Colonic mucosa (tissue), 4 donors: Measurements from ENCODE around the gene SEC61A1. TPM values are rescaled to one million over a fixed set of nuclear protein-coding genes. Genes with fewer than 3 reads are reported as not detected.
A peak's percentile ranks its signal among the peaks of the same experiment; 100 is the strongest.

Experiments used
- DNase-seq: peaks from one replicate; pipeline ENCODE4 v3.0.0-alpha.2; 2020
- H3K27ac ChIP-seq: fragments of 200-600 bp; one replicate; pipeline ENCODE4 v1.8.0; 2021
- H3K27me3 ChIP-seq: fragments of 200-600 bp; one replicate; pipeline ENCODE4 v1.8.0; 2021
- H3K36me3 ChIP-seq: fragments of 200-600 bp; one replicate; pipeline ENCODE4 v1.8.0; 2021
- H3K4me1 ChIP-seq: fragments of 200-600 bp; one replicate; pipeline ENCODE4 v1.8.0; 2021; ENCODE audit warnings: mild to moderate bottlenecking
- H3K4me3 ChIP-seq: fragments of 200-600 bp; one replicate; pipeline ENCODE4 v1.8.0; 2021
- H3K9ac ChIP-seq, 2 donors: one replicate each; pipeline ENCODE4 v1.7.0; 2013; ENCODE audit warnings: control low read depth in 2 of 2, low read depth in 2 of 2, low read length in 2 of 2
- H3K9me3 ChIP-seq: fragments of 200-600 bp; one replicate; pipeline ENCODE4 v1.8.0; 2021
- intact Hi-C: fragments of 100-400 bp; cut with DNase I; formaldehyde crosslinking; loops from one replicate; pipeline ENCODE4 v1.14.1; 2022
- total RNA-seq, 2 donors: library from RNA; stranded (reverse); fragmentation: NEBNext Ultra II Directional in 1 of 2; extraction: Animal tissue kit (Norgen Biotek cat#: 25700) in 1 of 2; gene quantifications; one replicate each; pipeline ENCODE4 v1.2.1, GENCODE V29; 2021
- TF ChIP-seq, protein P1 (sequence below): fragments of 200-600 bp; IDR thresholded peaks from one replicate; pipeline ENCODE4 v1.8.0; 2022; ENCODE audit warnings: antibody characterized with exemption, mild to moderate bottlenecking
- donor health status: healthy.
- donor health status: DM: no; HTN: no; CAD: no.
- donor health status: DM: no; HTN: no; CAD: no.

Gene SEC61A1
- total RNA-seq: 100 to 1,000 TPM; 184 to 250 TPM

DNA sequence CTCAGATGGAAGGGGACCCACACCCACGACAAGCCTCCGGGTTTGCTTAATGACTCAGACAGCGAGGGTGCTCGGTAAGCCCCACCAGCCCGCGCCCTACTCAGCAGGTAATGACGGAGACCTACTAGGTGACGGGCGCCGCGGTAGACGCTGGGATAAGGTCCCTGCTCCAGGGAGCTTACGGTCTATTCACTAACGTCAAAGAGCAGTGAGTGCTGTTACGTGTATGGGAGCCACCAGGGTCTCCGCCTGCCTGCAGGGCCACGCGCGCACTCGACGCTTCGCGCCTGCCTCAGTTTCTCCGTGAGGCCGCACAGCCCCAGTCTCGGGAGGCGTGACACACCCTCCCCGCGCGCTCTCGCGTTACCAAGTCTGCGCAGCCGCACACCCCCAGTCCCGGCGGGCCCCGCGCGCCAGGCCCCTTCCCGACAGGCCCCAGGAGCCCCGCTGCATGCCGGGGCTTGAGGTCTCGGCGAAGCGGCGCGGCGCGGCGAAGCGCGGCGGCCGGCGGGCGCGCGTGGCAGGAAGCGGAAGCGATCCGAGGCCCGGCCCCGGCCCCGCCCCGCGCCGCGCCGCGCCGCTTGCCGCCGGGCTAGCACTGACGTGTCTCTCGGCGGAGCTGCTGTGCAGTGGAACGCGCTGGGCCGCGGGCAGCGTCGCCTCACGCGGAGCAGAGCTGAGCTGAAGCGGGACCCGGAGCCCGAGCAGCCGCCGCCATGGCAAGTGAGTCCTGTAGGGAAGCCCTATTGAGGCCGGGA lies at the start of gene SEC61A1:
Gene SEC61A1 (plus strand): TSS at position 601 of the 758 bp plus-strand sequence. CDS start 116 bp downstream, at position 717.
- peak; percentile 95 for DNase-seq
- Histone ChIP-seq H3K36me3 (peaks cover 10% of the 10 kb centered on the region), H3K9me3 (no peaks in the 10 kb centered on the region), H3K27ac (peak within 1 kb of the TSS; percentile 93), H3K4me1 (peaks cover 18% of the 10 kb centered on the region), H3K27me3 (no peaks in the 10 kb centered on the region), H3K4me3 (peak within 1 kb of the TSS; percentile 91), H3K9ac (peak within 1 kb of the TSS; percentile 93 to 99)
- TF ChIP-seq, protein P1, sequence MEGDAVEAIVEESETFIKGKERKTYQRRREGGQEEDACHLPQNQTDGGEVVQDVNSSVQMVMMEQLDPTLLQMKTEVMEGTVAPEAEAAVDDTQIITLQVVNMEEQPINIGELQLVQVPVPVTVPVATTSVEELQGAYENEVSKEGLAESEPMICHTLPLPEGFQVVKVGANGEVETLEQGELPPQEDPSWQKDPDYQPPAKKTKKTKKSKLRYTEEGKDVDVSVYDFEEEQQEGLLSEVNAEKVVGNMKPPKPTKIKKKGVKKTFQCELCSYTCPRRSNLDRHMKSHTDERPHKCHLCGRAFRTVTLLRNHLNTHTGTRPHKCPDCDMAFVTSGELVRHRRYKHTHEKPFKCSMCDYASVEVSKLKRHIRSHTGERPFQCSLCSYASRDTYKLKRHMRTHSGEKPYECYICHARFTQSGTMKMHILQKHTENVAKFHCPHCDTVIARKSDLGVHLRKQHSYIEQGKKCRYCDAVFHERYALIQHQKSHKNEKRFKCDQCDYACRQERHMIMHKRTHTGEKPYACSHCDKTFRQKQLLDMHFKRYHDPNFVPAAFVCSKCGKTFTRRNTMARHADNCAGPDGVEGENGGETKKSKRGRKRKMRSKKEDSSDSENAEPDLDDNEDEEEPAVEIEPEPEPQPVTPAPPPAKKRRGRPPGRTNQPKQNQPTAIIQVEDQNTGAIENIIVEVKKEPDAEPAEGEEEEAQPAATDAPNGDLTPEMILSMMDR: no peak
- intact Hi-C loops: no loop called here

DNA sequence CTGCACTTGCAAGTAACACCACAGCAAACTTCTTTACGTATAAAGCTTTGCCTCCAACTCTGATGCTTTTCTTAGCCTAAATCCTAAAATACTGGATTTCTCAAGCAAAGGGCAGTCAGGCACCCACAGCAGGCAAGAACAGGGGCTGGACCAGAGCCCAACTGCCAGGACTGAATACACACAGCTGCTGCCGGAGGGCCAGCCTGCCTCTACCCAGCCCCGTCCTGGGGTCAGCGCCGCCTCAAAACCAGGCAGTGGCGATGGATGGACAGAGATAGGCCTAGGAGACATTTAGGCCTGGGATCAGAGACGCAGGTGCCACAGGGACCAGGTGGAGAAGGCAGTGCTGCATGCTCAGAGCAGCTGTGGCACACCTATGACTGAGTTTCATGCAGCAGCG lies 47.6 kb upstream of the SEC61A1 start:
- DNase-seq: no peak
- no peaks in the 10 kb centered on the region for H3K4me1 ChIP-seq

GRCh38 chr3:128006061-128007032 lies 45.9 kb upstream of the SEC61A1 start:
- TF ChIP-seq, protein P1: no peak
- H3K36me3 ChIP-seq: no peaks in the 10 kb centered on the region
- intact Hi-C loops: no loop called here
- H3K4me3 ChIP-seq: no peak overlapping the region
- no peaks in the 10 kb centered on the region for H3K9me3 ChIP-seq
- no peak overlapping the region for H3K9ac ChIP-seq
- no peak for DNase-seq
- H3K4me1 ChIP-seq: no peaks in the 10 kb centered on the region
- no peaks in the 10 kb centered on the region for H3K27me3 ChIP-seq
- no peak overlapping the region for H3K27ac ChIP-seq

More for the DNA sequence above, 47.6 kb upstream of the SEC61A1 start:
- no peaks in the 10 kb centered on the region for H3K27me3 ChIP-seq
- H3K36me3 ChIP-seq: no peaks in the 10 kb centered on the region
- H3K27ac ChIP-seq: no peak overlapping the region
- no peak overlapping the region for H3K4me3 ChIP-seq
- TF ChIP-seq, protein P1: no peak
- intact Hi-C loops: no loop called here
- no peak overlapping the region for H3K9ac ChIP-seq
- no peaks in the 10 kb centered on the region for H3K9me3 ChIP-seq

DNA sequence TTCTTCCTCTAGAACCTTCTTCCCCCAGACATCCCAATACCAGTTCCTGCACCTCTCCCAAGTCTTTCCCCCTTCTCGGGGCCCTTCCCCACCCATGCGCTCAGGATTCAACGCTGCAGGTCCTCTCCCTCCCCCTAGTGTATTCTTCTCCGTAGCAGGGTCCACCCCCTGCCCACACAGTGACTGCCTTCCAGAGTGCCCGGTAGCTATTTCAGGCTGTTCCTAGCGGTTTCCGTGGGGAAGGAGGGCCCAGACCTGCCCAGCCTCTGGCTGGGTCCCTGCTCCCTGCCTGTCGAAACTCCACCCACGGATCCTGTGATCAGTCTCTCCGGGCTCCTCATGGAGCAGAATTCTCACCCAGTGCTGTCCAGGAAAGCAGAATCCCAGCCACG lies 45.2 kb upstream of the SEC61A1 start:
- H3K4me1 ChIP-seq: no peaks in the 10 kb centered on the region
- no peak for DNase-seq
- TF ChIP-seq, protein P1: no peak
- no peaks in the 10 kb centered on the region for H3K9me3 ChIP-seq
- H3K4me3 ChIP-seq: no peak overlapping the region
- H3K27ac ChIP-seq: no peak overlapping the region
- intact Hi-C loops: no loop called here
- no peaks in the 10 kb centered on the region for H3K27me3 ChIP-seq
- H3K9ac ChIP-seq: no peak overlapping the region
- no peaks in the 10 kb centered on the region for H3K36me3 ChIP-seq

DNA sequence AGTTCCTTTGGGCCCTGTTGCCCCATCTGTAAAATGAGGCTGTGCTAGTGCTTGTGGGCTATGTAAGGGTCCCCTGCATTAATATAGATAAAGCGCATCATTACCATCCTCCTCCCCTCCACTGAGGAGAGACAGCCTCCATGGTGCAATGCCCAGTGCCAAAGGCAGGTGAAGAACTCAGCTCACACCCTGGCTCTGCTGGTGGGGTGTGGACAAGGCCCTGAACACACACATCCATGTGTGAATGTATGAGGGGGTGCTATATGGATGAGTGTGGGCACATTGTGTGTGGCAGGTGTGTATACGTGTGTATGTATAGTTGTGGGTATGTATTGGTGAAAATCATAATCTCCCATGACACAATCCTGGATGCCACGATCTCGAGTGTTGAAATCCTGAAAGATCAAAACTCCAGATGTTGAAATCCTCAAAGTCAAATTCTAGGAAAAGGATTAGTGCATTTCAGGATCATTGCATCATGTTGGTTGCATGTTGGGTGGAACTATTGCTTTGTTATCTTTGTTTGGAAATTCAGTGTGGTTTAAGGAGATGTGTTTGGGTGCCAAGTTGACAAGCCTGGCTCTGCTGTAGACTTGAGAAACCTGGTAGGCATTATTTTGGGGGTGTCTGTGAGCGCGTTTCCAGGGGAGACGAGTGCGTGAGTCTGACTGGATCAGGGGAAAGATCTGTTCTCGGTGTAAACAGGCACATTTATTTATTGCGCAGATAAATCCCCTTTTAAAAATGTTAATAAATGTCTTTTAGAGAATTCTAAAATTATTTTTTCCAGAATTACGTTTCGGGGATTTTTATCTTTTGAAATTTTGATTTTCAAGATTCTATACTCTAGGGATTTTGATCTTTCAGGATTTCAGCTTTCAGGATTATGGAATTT lies 42.0 kb upstream of the SEC61A1 start:
- no peak for DNase-seq
- Histone ChIP-seq H3K27me3 (no peaks in the 10 kb centered on the region), H3K4me1 (no peaks in the 10 kb centered on the region), H3K4me3 (no peak overlapping the region), H3K27ac (no peak overlapping the region), H3K9ac (no peak overlapping the region), H3K9me3 (no peaks in the 10 kb centered on the region), H3K36me3 (no peaks in the 10 kb centered on the region)
- TF ChIP-seq, protein P1: no peak
- intact Hi-C loops: no loop called here
